MM.1S (cell line): Measurements from ENCODE around the gene MKNK2.

Experiments used
- EZH2 ChIP-seq: fragments of 300-600 bp; sonication (generic); optimal IDR thresholded peaks from 2 replicates; pipeline ENCODE3; 2017; ENCODE audit warnings: low read depth, mild to moderate bottlenecking, antibody characterized with exemption, low read length, mixed read lengths
- EZH2phosphoT487 ChIP-seq: fragments of 300-600 bp; sonication (generic); IDR thresholded peaks from 2 replicates; pipeline ENCODE4 v1.6.1; 2018; ENCODE audit warnings: antibody characterized with exemption, low read length
- TF ChIP-seq, protein P1 (sequence below): fragments of 300-600 bp; sonication (generic); IDR thresholded peaks from 2 replicates; pipeline ENCODE4 v1.5.1; 2016; ENCODE audit warnings: antibody characterized with exemption, low read length, mixed read lengths

DNA sequence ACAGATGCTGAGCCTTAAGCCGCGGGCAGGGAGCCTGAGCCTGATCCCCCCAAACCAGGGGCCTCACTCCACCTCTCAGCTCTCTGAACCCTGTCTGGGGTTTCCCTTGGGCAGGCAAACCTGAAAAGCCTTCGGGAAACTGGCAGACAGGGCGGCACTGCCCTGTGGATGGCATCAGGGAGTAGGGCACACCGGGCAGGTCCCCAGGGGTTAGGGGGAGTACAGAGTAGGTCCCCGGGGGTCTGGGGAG lies 9.7 kb downstream of the MKNK2 start:
- TF ChIP-seq, protein P1, sequence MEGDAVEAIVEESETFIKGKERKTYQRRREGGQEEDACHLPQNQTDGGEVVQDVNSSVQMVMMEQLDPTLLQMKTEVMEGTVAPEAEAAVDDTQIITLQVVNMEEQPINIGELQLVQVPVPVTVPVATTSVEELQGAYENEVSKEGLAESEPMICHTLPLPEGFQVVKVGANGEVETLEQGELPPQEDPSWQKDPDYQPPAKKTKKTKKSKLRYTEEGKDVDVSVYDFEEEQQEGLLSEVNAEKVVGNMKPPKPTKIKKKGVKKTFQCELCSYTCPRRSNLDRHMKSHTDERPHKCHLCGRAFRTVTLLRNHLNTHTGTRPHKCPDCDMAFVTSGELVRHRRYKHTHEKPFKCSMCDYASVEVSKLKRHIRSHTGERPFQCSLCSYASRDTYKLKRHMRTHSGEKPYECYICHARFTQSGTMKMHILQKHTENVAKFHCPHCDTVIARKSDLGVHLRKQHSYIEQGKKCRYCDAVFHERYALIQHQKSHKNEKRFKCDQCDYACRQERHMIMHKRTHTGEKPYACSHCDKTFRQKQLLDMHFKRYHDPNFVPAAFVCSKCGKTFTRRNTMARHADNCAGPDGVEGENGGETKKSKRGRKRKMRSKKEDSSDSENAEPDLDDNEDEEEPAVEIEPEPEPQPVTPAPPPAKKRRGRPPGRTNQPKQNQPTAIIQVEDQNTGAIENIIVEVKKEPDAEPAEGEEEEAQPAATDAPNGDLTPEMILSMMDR: no peak
- TF ChIP-seq EZH2phosphoT487 (no peak), EZH2 (no peak)
